MM.1S (cell line): ENCODE results near the gene QTRT2.

Experiments used
- CTCF ChIP-seq: fragments of 300-600 bp; sonication (generic); IDR thresholded peaks from 2 replicates; pipeline ENCODE4 v1.5.1; 2016; ENCODE audit warnings: antibody characterized with exemption, low read length, mixed read lengths
- EZH2 ChIP-seq: fragments of 300-600 bp; sonication (generic); optimal IDR thresholded peaks from 2 replicates; pipeline ENCODE3; 2017; ENCODE audit warnings: low read depth, mild to moderate bottlenecking, antibody characterized with exemption, low read length, mixed read lengths

DNA sequence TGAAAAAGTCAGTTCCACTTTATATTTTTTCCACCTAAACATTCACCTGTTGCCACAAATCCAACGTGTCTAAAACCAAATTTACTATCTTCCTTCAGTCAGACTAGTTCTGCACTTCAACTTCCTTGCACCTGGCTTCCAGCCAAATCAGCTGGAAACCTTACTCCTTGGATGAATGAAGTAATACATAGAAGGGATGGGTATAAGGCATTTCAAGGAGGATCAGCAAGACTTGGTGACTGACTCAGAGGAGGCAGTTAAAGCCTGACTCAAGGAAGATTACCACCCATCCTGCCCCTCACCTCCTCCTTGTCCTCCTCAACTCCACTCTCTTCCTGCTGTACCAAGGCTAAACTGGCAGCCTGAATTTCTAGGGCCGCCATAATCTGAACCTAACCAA is 37.1 kb downstream of the QTRT2 start:
- TF ChIP-seq EZH2, result no peak
- no peak for TF ChIP-seq CTCF
